AG04449 (cell line): ENCODE results near the gene TPD52L2.
"Not testable (repeated sequence)": the region's sequence is repeated elsewhere in the genome, so short reads cannot be mapped to it uniquely, and the experiment has no call there.

Experiments
- CTCF ChIA-PET: fragments of 350-600 bp; formaldehyde crosslinking; extraction: SDS; loops from one replicate; lab custom pipeline; 2021; ENCODE audit warnings: antibody characterized with exemption; lab: Yijun Ruan, JAX
- POLR2A ChIA-PET: fragments of 400-600, 350-600 bp; formaldehyde crosslinking; extraction: SDS; loops from one replicate; lab custom pipeline; 2020; ENCODE audit warnings: antibody characterized with exemption, inconsistent platforms; lab: Yijun Ruan, JAX
- DNase-seq: peaks from one replicate; pipeline ENCODE4 v3.0.0-alpha.2; 2010; ENCODE audit warnings: low read depth, low spot score
- H3K4me3 ChIP-seq: 2 replicates; pipeline ENCODE4 v1.5.1; 2011; ENCODE audit warnings: low read depth, mild to moderate bottlenecking, control low read depth, low read length
- CTCF ChIP-seq: IDR thresholded peaks from one replicate; pipeline ENCODE4 v1.5.1; 2011; ENCODE audit warnings: mild to moderate bottlenecking, moderate library complexity, low read length, control low read depth, inconsistent platforms; ENCODE audit not compliant: insufficient read depth; ENCODE audit errors: missing control alignments

TPD52L2 gene

GRCh38 chr20:63908008-63908682 lies 43.1 kb downstream of the TPD52L2 start:
- no peak for DNase-seq
- ChIA-PET CTCF (interaction anchor here (1.6 to 4.5 kb wide), 2 partner anchors 12 to 66 kb away, joined by 4 to 23 read pairs; partner anchors contain the start of gene DNAJC5), POLR2A (no interaction called here)
- H3K4me3 ChIP-seq: no peak overlapping the region
- no peak for TF ChIP-seq CTCF

- ChIA-PET POLR2A (interaction anchor here (1.2 kb wide), 1 partner anchor 46 kb away, joined by 3 read pairs; the partner anchor contains the start of gene TPD52L2), CTCF (interaction anchor here (1.3 to 2.1 kb wide), 4 partner anchors 15 to 125 kb away, joined by 3 to 6 read pairs (median 3); no protein-coding TSS in a partner anchor)
- H3K4me3 ChIP-seq: no peak overlapping the region
- TF ChIP-seq CTCF: no peak
- no peak for DNase-seq
Measured at GRCh38 chr20:63911176-63911575, 46.1 kb downstream of the TPD52L2 start.

GRCh38 chr20:63913768-63914167 lies 48.7 kb downstream of the TPD52L2 start:
- CTCF ChIA-PET: interaction anchor here (1.5 kb wide), 1 partner anchor 149 kb away, joined by 3 read pairs; no protein-coding TSS in a partner anchor
- POLR2A ChIA-PET: no interaction called here
- no peak for DNase-seq
- no peak overlapping the region for H3K4me3 ChIP-seq
- TF ChIP-seq CTCF: no peak

- DNase-seq: no peak
- TF ChIP-seq CTCF: no peak
- ChIA-PET POLR2A (no interaction called here), CTCF (interaction anchor here (0.8 to 1.5 kb wide), 4 partner anchors 11 to 151 kb away, joined by 3 to 5 read pairs (median 4); partner anchors contain the start of gene PRPF6)
- no peak overlapping the region for H3K4me3 ChIP-seq
Measured at GRCh38 chr20:63915471-63915870, 50.4 kb downstream of the TPD52L2 start.

- CTCF ChIA-PET, H3K4me3 ChIP-seq, DNase-seq, POLR2A ChIA-PET: not testable (repeated sequence)
Measured at GRCh38 chr20:63916371-63916939, 51.4 kb downstream of the TPD52L2 start.

- ChIA-PET POLR2A (no interaction called here), CTCF (interaction anchor here (1.0 to 1.7 kb wide), 2 partner anchors 8 to 63 kb away, joined by 4 to 9 read pairs; partner anchors contain the start of gene PRPF6)
- H3K4me3 ChIP-seq: no peak overlapping the region
- no peak for DNase-seq
- no peak for TF ChIP-seq CTCF
Measured at GRCh38 chr20:63917811-63918210, 52.7 kb downstream of the TPD52L2 start.
